Ovary (tissue), 9 donors: ENCODE results near the gene ESAM. TPM values are rescaled to one million over a fixed set of nuclear protein-coding genes. Genes with fewer than 3 reads are reported as not detected.

Experiments
- DNase-seq, 5 donors: peaks; one replicate each; pipeline ENCODE4 v3.0.0-alpha.2; 2019 to 2020
- H3K27ac ChIP-seq, 2 donors: fragments of 200-600 bp; one replicate each; pipeline versions ENCODE4 v1.5.1 to v1.8.0; 2019 to 2022
- H3K27me3 ChIP-seq: fragments of 200-600 bp; one replicate; pipeline ENCODE4 v1.8.0; 2022
- H3K36me3 ChIP-seq: fragments of 200-600 bp; sonication (generic); one replicate; pipeline ENCODE4 v1.5.1; 2019
- H3K4me1 ChIP-seq: one replicate; pipeline ENCODE4 v1.8.1; 2013; ENCODE audit warnings: mild to moderate bottlenecking, moderate library complexity; ENCODE audit not compliant: insufficient read depth
- H3K4me3 ChIP-seq: fragments of 200-600 bp; sonication (generic); one replicate; pipeline ENCODE4 v1.5.1; 2017
- H3K9me3 ChIP-seq, 2 donors: fragments of 200-600 bp in 1 of 2; sonication (generic) in 1 of 2; one replicate each; pipeline versions ENCODE4 v1.5.1 to v1.8.1; 2013 to 2019; ENCODE audit warnings: mild to moderate bottlenecking in 1 of 2, moderate library complexity in 1 of 2
- CTCF ChIP-seq, 3 donors: fragments of 450-650 bp in 2 of 3; fragments of 200-600 bp in 1 of 3; IDR thresholded peaks; one replicate each; pipeline versions ENCODE4 v1.5.1 to v1.8.0; 2016 to 2022; ENCODE audit warnings: antibody characterized with exemption in 3 of 3, mild to moderate bottlenecking in 1 of 3
- EP300 ChIP-seq: sonication (generic); formaldehyde crosslinking; IDR thresholded peaks from one replicate; pipeline ENCODE4 v1.6.1; 2017; ENCODE audit warnings: antibody characterized with exemption
- POLR2A ChIP-seq: fragments of 450-650 bp; IDR thresholded peaks from one replicate; pipeline ENCODE4 v1.6.1; 2017; ENCODE audit warnings: antibody characterized with exemption, mild to moderate bottlenecking, moderate library complexity
- WGBS, 3 donors: extraction: QIAGEN DNeasy Blood & Tissue Kit in 1 of 3; methylation state at CpG; one replicate each; pipeline versions ENCODE4 v1.1.5 to v1.1.7; 2013 to 2017; 5-methylcytosine and 5-hydroxymethylcytosine counted together
- intact Hi-C, 4 donors: fragments of 100-400 bp; cut with DNase I; formaldehyde crosslinking; loops; one replicate each; pipeline versions ENCODE4 v1.11.0 to v1.15.1; 2022 to 2023
- polyA plus RNA-seq, 2 donors: library from polyadenylated mRNA; stranded (reverse); fragments of 200-250 nt in 1 of 2; fragments of 350-450 nt in 1 of 2; fragmentation: Illumina TruSeq in 1 of 2; extraction: RNeasy Lipid Tissue Mini Kit (QIAGEN cat#74804) in 1 of 2; gene quantifications; one replicate each; pipeline ENCODE4 v1.2.3, GENCODE V29; 2013 to 2014
- total RNA-seq, 7 donors: library from RNA; depleted of rRNA in 2 of 7; stranded (reverse); fragments of >200 nt in 2 of 7; fragmentation: NEBNext Ultra II Directional in 3 of 7; extraction: Animal tissue kit (Norgen Biotek cat#: 25700) in 3 of 7; gene quantifications; one replicate each; pipeline versions ENCODE4 v1.1.0 to v1.2.4, GENCODE V29; 2016 to 2023
- donor health status: DM: no; HTN: no; CAD: no; lungs with moderate emphysema.
- donor health status: DM: no; HTN: no; CAD: no.
- donor health status: Bipolar disorder and iron deficiency.
- donor health status: DM: yes; HTN: yes; CAD: no.
- donor health status: DM: no; HTN: no; CAD: no.
- donor health status: DM: yes; HTN: yes; CAD: no.

ESAM gene
- total and polyA plus RNA-seq, 9 donors, result 7.3 to 46.6 (median 11.2) TPM

GRCh38 chr11:124716591-124716990 lies 45.5 kb downstream of the ESAM start:
- WGBS, 3 donors, result 57 to 84% (median 66%) methylated on average over 3 of the region's 3 CpGs
- H3K27ac ChIP-seq, result no peak overlapping the region
- H3K27me3 ChIP-seq, result no peaks in the 10 kb centered on the region
- H3K9me3 ChIP-seq, result no peaks in the 10 kb centered on the region
- no peak for TF ChIP-seq CTCF (IDR thresholded peaks at IDR 0.05)
- no peak for TF ChIP-seq EP300
- no peak for TF ChIP-seq POLR2A
- no peak overlapping the region for H3K4me3 ChIP-seq
- DNase-seq, result no peak
- intact Hi-C loops, result no loop called here
- no peaks in the 10 kb centered on the region for H3K36me3 ChIP-seq
- no peaks in the 10 kb centered on the region for H3K4me1 ChIP-seq

DNA sequence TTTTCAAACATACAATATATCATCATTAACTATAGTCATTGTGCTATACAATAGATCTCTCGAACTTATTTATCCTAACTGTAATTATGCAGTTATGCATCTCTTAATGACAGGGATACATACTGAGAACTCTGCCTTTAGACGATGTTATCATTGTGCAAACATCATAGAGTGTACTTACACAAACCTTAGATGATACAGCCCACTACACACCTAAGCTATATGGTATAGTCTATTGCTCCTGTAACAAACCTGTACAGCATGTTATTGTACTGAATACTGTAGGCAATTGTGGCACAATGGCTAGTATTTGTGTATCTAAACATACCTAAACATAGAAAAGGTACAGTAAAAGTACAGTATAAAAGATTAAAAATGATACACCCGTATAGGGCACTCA lies 49.7 kb downstream of the ESAM start:
- no peaks in the 10 kb centered on the region for H3K27me3 ChIP-seq
- no peak overlapping the region for H3K27ac ChIP-seq
- H3K4me1 ChIP-seq, result no peaks in the 10 kb centered on the region
- H3K4me3 ChIP-seq, result no peak overlapping the region
- no peak for DNase-seq
- H3K9me3 ChIP-seq, result peaks cover 0 to 6% of the 10 kb centered on the region in 2 donors
- intact Hi-C loops, result no loop called here
- 73 to 82% (median 77%) methylated on average over 3 of the region's 3 CpGs for WGBS, 3 donors
- H3K36me3 ChIP-seq, result no peaks in the 10 kb centered on the region
- TF ChIP-seq POLR2A (no peak), CTCF (IDR thresholded peaks at IDR 0.05) (no peak), EP300 (no peak)

- WGBS, 3 donors, result 78 to 84% (median 83%) methylated on average over 4 of the region's 4 CpGs
- no peak overlapping the region for H3K4me3 ChIP-seq
- no peaks in the 10 kb centered on the region for H3K27me3 ChIP-seq
These were observed 54.3 kb downstream of the ESAM start for GRCh38 chr11:124707829-124708228.

More at GRCh38 chr11:124707829-124708228, 54.3 kb downstream of the ESAM start:
- H3K27ac ChIP-seq, result no peak overlapping the region
- H3K9me3 ChIP-seq, result peaks cover 0 to 6% of the 10 kb centered on the region in 2 donors
- no peak for TF ChIP-seq CTCF (IDR thresholded peaks at IDR 0.05)
- no peak for TF ChIP-seq POLR2A
- no peak for TF ChIP-seq EP300
- no peak for DNase-seq
- no peaks in the 10 kb centered on the region for H3K4me1 ChIP-seq
- intact Hi-C loops, result no loop called here
- H3K36me3 ChIP-seq, result no peaks in the 10 kb centered on the region

Other genes starting within 250 kb of the ESAM start
- gene OR8B12, start 218.6 kb downstream of the ESAM start, total RNA-seq, result not detected
- gene OR8B12, start 218.6 kb downstream of the ESAM start, polyA plus RNA-seq, result not detected
- gene OR8A1, start 192.3 kb downstream of the ESAM start, total RNA-seq, result not detected
- not detected for gene OR8A1, start 192.3 kb downstream of the ESAM start, polyA plus RNA-seq
- not detected for gene PANX3, start 150.9 kb downstream of the ESAM start, total RNA-seq
- not detected for gene PANX3, start 150.9 kb downstream of the ESAM start, polyA plus RNA-seq
- 10 to 100 TPM; 15.0 to 41.4 (median 24.2) TPM for gene TBRG1, start 139.4 kb downstream of the ESAM start, total RNA-seq
- 10 to 100 TPM; 20.4 to 27.4 TPM for gene TBRG1, start 139.4 kb downstream of the ESAM start, polyA plus RNA-seq
- 10 to 100 TPM in 3 of 7 donors, 1 to 10 TPM in 4; 2.3 to 14.7 (median 8.1) TPM for gene SIAE, start 88.6 kb downstream of the ESAM start, total RNA-seq
- 10 to 100 TPM in 1 of 2 donors, 1 to 10 TPM in 1; 5.1 to 18.8 TPM for gene SIAE, start 88.6 kb downstream of the ESAM start, polyA plus RNA-seq
- 10 to 100 TPM in 1 of 7 donors, 1 to 10 TPM in 6; 1.3 to 30.1 (median 3.0) TPM for gene SPA17, start 88.4 kb downstream of the ESAM start, total RNA-seq
- 10 to 100 TPM in 1 of 2 donors, 1 to 10 TPM in 1; 2.3 to 10.4 TPM for gene SPA17, start 88.4 kb downstream of the ESAM start, polyA plus RNA-seq
- 1 to 10 TPM in 6 of 7 donors, not detected in 1; 1.1 to 7.0 (median 4.2) TPM for gene NRGN, start 22.3 kb downstream of the ESAM start, total RNA-seq
- gene NRGN, start 22.3 kb downstream of the ESAM start, polyA plus RNA-seq, result 1 to 10 TPM; 3.3 to 5.1 TPM
- gene VSIG2, start 10.0 kb downstream of the ESAM start, total RNA-seq, result 10 to 100 TPM in 1 of 7 donors, 1 to 10 TPM in 3, under 1 TPM in 2, not detected in 1; 0.38 to 27.1 (median 1.8) TPM
- under 1 TPM; 0.30 to 0.48 TPM for gene VSIG2, start 10.0 kb downstream of the ESAM start, polyA plus RNA-seq
- 10 to 100 TPM; 14.8 to 19.4 (median 17.1) TPM for gene MSANTD2, start 38.1 kb upstream of the ESAM start, total RNA-seq
- gene MSANTD2, start 38.1 kb upstream of the ESAM start, polyA plus RNA-seq, result 10 to 100 TPM in 1 of 2 donors, 1 to 10 TPM in 1; 9.9 to 16.7 TPM
- gene ROBO3, start 103.1 kb upstream of the ESAM start, total RNA-seq, result 10 to 100 TPM; 36.9 to 90.4 (median 56.7) TPM
- gene ROBO3, start 103.1 kb upstream of the ESAM start, polyA plus RNA-seq, result 10 to 100 TPM; 15.2 to 62.8 TPM
- gene ROBO4, start 135.6 kb upstream of the ESAM start, total RNA-seq, result 10 to 100 TPM in 4 of 7 donors, 1 to 10 TPM in 3; 5.9 to 22.0 (median 10.0) TPM
- gene ROBO4, start 135.6 kb upstream of the ESAM start, polyA plus RNA-seq, result 10 to 100 TPM in 1 of 2 donors, 1 to 10 TPM in 1; 7.8 to 12.0 TPM
- under 1 TPM in 2 of 7 donors, not detected in 5; 0.24 to 0.48 TPM for gene HEPN1, start 157.0 kb upstream of the ESAM start, total RNA-seq
- not detected for gene HEPN1, start 157.0 kb upstream of the ESAM start, polyA plus RNA-seq
- gene HEPACAM, start 173.8 kb upstream of the ESAM start, total RNA-seq, result under 1 TPM in 2 of 7 donors, not detected in 5; 0.10 TPM
- under 1 TPM in 1 of 2 donors, not detected in 1; 0.13 TPM for gene HEPACAM, start 173.8 kb upstream of the ESAM start, polyA plus RNA-seq
- gene CCDC15, start 191.9 kb upstream of the ESAM start, total RNA-seq, result 1 to 10 TPM in 5 of 7 donors, under 1 TPM in 2; 0.87 to 1.9 (median 1.4) TPM
- gene CCDC15, start 191.9 kb upstream of the ESAM start, polyA plus RNA-seq, result 1 to 10 TPM in 1 of 2 donors, under 1 TPM in 1; 0.82 to 1.1 TPM